GM12874 (cell line): Measurements from ENCODE around the gene CDK13.

Experiments
- TF ChIP-seq, protein P1 (sequence below): IDR thresholded peaks from 2 replicates; pipeline ENCODE4 v1.5.1; 2011; ENCODE audit warnings: low read depth, mild to moderate bottlenecking, control low read depth, low read length, moderate library complexity; ENCODE audit not compliant: insufficient read depth

Gene CDK13

DNA sequence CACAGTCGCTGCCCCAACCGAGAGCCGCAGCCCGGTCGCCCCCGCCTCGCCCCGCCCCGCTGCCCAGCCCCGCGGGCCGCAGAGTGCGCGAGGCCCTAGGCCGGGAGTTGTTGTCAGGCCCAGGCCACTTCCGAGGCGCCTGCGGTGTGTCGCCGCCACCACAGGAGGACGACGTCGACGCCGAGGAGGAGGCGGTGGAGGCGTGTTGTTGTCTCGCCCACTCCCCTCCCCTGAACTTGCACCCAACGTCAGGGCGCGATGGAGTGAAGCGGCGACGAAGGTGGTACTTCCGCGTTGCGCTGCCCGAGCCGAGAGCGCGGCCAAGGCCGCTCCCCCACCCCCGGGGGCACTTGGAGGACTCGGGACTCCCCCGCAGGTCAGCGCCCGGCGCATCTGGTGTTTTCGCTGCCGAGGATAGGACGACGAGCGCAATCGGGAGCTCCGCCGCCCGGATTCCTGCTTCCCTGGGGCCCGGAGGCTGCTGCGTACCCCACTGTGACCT is at the start of gene CDK13:
Gene CDK13 (plus strand): TSS at position 286 of the 502 bp plus-strand sequence. CDS start 386 bp downstream, outside the sequence.
- TF ChIP-seq, protein P1, sequence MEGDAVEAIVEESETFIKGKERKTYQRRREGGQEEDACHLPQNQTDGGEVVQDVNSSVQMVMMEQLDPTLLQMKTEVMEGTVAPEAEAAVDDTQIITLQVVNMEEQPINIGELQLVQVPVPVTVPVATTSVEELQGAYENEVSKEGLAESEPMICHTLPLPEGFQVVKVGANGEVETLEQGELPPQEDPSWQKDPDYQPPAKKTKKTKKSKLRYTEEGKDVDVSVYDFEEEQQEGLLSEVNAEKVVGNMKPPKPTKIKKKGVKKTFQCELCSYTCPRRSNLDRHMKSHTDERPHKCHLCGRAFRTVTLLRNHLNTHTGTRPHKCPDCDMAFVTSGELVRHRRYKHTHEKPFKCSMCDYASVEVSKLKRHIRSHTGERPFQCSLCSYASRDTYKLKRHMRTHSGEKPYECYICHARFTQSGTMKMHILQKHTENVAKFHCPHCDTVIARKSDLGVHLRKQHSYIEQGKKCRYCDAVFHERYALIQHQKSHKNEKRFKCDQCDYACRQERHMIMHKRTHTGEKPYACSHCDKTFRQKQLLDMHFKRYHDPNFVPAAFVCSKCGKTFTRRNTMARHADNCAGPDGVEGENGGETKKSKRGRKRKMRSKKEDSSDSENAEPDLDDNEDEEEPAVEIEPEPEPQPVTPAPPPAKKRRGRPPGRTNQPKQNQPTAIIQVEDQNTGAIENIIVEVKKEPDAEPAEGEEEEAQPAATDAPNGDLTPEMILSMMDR: peak; percentile 23; the same call in 1 of the 2 replicates

DNA sequence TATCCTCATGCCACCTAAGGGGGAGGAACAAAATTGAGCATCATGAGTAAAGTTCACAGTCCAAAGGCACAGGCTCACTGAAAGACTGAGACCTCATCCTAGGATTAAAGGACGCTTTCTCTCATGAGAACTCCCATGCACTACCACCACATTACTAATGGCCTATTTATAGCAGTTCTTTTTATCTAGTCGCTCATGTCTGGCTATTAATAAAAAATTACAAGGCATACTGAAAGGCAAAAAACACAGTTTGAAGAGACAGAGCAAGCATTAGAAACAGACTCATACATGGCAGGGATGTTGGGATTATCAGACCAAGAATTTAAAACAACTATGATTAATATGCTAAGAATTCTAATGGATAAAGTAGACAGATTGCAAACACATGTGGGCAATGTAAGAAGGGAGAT is 46.0 kb upstream of the CDK13 start:
- TF ChIP-seq, protein P1: no peak

DNA sequence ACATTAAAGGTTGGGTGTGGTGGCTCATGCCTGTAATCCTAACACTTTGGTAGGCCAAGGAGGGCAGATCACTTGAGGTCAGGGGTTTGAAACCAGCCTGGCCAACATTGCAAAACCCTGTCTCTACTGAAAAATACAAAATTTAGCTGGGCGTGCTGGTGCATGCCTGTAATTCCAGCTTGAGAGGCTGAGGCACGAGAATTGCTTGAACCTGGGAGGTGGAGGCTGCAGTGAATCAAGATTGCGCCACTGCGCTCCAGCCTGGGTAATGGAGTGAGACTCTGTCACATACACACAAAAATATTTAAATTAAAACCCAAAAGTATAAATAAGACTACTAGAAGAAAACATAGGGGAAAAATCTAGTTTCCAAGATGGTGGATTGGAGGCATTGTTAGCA is 41.9 kb upstream of the CDK13 start:
- TF ChIP-seq, protein P1: no peak

DNA sequence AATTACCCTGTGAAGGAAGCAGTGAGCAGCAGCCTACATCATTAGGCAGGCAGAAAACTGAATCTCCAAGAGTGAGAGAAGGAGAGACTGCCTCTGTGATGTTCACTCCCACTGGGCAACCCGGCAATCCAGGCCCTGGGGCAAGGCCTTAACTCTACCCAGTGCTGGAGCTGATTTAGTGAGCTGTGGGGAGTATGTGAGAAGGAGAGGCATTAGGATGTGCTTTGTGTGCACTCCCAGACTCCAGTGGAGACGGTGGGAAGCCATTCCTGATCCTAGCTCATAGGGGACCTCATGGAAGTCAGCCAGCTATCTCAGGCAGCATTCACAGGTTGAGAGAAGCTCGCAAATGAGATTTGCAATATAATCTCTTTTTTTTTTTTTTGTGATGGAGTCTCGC is 41.1 kb upstream of the CDK13 start:
- TF ChIP-seq, protein P1: no peak

DNA sequence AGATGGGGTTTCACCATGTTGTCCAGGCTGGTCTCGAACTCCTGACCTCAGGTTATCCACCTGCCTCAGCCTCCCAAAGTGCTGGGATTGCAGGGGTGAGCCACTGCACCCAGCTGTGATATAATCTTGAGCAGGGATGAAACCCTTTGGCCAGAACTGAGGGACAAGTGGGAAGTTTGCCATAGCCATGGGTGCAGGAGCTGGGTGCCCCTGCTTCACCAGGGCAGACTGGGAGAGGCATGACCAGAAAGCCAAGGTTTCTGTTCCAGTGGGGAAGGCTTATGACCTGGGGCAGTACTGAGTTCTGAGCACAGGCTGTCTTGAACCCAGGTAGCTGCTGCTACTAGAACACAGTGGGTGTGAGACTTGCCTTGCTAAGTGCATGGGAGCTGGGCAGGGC is 40.5 kb upstream of the CDK13 start:
- TF ChIP-seq, protein P1: no peak

DNA sequence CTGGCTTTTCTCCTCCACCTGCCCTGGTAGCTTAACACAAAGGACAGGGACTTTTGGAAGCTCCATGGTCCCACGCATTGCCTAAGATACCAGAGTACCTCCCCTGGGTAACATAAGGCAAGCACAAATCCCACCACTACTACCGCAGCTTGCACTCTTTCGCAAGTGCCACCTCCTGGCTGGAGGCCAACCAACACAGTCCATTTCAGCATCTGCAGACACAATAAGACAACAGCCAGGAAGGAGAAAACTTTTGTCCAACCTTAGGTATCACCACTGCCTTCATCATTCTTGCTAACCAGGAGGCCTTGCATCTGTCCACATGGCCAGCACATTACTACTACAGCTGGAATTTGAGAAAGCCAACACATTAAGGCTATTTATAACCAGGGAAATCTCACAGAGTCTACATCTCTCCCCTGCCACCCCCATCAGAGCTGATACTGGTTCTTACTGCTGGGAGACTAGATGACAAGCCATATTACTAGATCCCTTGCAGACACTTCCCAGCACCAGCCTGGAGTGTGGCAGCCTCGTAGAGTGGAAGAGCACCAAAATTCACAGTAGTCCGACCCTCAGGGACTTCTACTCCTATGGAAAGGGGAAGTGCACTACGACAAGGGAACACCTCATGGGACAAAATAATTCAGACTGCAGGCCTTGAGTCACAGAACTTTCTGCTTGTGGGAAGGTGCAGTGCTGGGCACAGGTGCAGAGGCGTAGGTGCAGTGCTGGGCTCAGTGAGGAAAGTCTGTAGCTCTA is 39.8 kb upstream of the CDK13 start:
- TF ChIP-seq, protein P1: no peak

DNA sequence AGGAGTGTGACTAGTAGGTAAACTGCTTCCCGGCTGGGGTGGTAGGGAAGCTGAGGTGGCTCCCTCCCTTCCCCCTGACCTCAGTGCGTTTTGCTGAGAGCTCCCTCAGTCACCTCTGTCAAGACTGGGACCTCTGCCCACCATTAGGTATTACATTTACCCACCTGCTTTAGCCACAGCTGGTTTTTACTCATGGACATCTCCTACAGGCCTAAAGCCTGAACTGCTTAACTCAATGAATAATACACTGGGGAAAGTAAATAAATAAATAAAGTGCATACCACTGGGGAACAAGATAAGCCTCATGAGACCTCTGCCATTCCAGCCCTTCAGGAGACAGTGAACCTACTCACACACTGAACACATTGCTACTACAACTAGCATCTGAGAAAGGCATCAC is 38.9 kb upstream of the CDK13 start:
- TF ChIP-seq, protein P1: no peak
